T-helper 2 cell treated with Interferon-gamma antibody and Interleukin-4, amounts not matched to agents 100 ng/mL and 5 ng/mL, for 36 hours (primary cell): ENCODE measurements around the gene KYNU. TPM values are rescaled to one million over a fixed set of nuclear protein-coding genes. Genes with fewer than 3 reads are reported as not detected.
"Not testable (repeated sequence)": the region's sequence is repeated elsewhere in the genome, so short reads cannot be mapped to it uniquely, and the experiment has no call there.

ENCODE experiments used
- intact Hi-C: fragments of 100-400 bp; cut with micrococcal nuclease; formaldehyde crosslinking; loops from one replicate; pipeline ENCODE4 v1.15.1; 2023
- total RNA-seq: library from RNA; stranded (reverse); gene quantifications from 2 replicates; pipeline ENCODE4 v1.2.3, GENCODE V29; 2022

KYNU gene
- total RNA-seq, 1 donor from 2014 or later = not detected

DNA sequence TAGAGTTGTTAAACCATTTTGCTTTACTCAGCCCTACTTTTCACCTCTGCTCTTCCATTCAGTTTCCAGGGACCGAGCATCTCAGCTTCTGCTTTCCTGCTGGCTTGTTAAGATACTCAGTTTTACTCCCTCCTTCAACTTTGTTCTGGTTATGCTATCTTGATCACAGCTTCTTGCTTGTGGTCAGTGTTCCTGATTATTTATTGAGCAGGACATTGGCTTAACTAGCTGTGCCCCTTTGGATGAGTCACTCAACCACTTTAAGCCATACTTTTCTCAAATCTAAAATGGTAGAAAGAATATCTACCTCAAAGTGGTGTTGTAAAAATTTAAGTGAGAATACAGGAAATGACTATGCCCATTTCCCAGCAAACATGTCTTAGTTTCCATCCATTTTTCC is 124.0 kb downstream of the KYNU start:
- intact Hi-C loops = no loop called here

DNA sequence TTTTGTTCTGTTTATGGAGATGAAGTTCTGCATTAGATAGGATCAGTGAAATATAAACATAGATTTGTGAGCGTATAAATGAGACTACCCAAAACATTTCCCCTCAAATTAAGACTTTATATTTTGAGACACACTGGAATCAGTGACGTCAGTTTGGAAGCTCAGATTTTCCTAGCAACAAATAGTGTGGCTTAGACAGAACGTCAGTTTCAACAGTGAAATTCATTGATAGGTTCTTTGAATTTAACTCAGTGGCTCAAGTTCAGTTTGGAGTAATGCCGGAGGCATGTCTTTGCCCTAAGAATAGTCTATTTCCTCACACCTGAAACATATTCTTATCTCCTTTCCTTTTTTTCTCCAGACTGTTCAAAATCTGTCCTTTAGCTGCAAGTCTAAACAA is 138.2 kb downstream of the KYNU start:
- intact Hi-C loops = no loop called here

DNA sequence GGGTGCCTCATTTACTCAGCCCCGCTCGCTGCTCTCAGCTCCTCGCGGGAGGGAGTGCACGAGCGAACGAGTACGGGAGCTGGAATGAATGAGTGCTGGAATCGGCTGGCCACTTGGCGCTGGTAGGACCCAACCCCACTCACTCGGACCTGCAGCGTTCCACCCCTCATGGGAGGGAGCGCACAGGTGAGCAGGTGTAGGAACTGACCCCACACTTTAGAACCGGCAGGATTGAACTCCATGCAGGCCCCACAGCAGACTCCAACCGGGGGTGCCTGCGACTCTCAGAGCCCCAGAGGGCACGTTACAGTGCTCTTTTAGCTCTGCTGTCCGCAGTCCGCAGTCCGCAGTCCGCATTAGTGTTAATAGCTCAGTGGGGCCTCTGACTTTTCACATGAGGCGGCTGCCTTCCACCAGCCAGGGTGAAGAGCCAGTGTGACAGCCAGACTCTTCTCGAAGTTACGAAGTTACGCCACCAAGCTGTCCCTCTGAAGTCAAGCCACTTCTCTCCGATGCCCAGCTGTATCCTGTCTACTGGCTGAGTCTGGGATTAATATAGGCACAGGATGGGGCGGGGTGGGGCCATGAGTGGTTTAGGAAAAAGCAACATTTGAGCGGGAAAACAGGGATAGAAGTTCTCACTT is 149.1 kb downstream of the KYNU start:
- intact Hi-C loops = no loop called here

DNA sequence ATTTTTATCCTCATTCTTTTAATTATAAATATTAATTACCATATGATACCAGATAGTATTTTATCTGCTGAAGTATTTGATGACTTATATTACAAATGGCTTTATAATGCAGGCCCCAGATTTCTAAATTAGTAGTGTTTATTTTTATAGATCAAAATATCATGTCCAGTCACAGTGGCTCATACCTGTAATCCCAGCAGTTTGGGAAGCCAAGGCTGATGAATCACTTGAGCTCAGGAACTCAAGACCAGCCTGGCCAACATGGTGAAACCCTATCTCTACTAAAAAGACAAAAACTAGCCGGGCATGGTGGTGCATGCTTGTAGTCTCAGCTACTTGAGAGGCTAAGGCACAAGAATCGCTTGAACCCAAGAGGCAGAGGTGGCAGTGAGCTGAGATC is 151.7 kb downstream of the KYNU start:
- intact Hi-C loops = no loop called here

DNA sequence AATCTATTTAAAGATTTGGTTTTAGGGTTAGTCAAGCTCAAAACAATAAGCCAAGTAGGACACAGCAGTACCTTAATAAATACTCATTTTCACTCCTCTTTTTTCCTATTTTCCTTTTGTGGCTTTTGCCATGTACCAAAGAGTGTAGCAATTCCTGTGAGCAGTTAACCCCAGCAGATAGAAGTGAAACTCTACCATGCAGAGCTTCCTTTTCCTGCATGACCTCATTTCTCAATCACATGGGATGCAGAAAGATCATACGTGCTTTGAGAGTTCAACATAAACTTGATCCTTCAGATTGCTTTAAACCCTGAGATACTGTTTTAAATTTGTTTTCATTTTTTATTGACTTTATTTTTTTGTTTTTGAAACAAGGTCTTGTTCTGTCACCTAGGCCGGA is 152.7 kb downstream of the KYNU start:
- intact Hi-C loops = loop anchor here (5.0 to 10.0 kb wide), 2 partner anchors 395 to 1487 kb away; no protein-coding TSS in a partner anchor

DNA sequence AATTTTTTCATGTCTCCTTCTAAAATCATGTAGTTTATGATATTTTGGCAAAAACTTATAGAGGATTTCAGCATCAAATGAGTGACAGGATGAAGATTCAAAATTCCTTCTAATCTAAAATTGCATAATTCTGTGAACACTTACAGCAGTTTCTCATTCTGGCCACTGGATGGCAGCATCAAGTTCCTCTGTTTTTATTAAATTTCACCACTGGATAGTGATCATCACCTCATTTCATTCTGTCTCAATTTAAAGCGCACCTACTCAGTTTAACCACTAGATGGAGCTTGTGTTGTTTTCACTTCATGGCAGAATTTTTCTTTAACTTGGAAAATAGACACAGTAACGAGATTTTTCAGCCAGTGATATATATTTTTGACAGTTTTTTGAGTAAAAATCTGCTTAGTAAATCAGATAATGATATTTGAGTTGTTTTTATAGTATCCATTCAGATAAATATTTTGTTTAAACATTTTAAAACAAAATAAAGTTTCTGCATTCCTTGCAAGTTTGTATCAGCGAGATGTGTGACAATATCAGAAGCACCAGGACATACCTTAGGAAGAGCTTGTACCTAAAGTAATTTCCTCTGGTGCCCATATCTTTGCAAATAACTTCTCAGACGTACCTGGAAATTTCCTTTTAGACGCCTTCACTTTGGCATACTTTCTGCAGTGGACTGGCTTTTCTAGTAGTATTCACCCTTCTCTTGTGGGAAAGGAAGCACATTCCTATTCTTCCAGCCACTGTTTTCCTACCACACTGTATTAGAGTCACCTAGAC is 157.0 kb downstream of the KYNU start:
- intact Hi-C loops = loop anchor here (1.0 to 10.0 kb wide), 7 partner anchors 76 to 1483 kb away; no protein-coding TSS in a partner anchor

DNA sequence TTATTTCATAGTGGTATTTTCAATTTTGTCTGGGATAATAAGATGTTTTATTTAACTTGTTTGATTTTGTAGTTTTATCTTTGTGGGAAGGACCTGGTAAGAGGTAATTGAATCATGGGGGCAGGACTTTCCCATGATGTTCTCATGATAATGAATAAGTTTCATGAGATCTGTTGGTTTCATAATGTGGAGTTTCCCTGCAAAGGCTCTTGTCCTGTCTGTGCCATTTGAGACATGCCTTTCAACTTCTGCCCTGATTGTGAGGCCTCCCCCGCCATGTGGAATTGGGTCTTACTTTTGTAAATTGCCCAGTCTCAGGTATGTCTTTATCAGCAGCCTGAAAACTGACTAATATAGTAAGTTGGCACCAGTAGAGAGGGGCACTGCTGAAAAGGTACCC is 174.0 kb downstream of the KYNU start:
- intact Hi-C loops = no loop called here

DNA sequence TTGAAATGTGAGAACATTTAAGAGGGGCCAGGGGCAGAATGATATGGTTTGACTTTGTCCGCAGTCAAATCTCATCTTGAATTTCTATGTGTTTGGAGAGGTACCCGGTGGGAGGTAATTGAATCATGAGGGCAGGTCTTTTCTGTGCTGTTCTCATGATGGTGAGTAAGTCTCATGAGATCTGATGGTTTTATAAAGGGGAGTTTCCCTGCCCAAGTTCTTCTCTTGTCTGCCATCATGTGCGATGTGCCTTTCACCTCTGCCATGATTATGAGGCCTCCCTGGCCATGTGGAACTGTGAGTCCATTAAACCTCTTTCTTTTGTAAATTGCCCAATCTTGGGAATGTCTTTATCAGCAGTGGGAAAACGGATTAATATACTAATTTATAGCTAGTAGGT is 176.0 kb downstream of the KYNU start:
- intact Hi-C loops = not testable (repeated sequence)

DNA sequence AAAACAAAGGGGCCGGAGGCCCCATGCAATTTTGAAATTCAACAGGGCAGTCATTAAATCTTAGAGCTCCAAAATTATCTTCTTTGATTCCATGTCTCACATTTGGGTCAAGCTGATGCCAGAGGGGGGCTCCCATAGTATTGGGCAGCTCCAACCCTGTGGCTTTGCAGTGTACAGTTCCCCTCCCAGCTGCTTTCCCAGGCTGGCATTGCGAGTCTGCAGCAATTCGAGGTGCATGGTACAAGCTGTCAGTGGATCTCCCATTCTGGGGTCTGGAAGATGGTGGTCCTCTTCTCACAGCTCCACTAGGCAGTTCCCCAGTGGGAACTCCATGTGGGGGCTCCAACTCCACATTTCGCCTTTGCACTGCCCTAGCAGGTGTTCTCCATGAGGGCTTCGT is 179.1 kb downstream of the KYNU start:
- intact Hi-C loops = no loop called here

DNA sequence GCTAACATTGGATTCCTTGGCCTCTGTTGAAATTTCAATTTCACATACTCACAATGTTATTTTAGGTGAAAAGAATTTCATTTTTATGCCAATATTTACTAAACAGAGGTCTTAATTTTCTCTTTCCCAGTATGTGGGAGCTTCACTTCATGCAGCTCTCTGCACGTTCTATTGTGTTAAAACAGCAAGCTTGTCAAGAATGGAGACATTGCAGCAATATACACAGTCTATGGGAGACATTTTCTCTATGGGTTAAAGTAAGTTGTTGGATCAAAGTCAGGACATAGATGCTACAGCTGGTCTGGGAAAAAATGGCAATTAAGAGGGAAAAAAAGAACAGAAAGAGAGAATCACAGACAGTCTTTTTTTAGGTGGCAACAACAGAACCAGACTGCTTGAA is 181.4 kb downstream of the KYNU start:
- intact Hi-C loops = no loop called here

DNA sequence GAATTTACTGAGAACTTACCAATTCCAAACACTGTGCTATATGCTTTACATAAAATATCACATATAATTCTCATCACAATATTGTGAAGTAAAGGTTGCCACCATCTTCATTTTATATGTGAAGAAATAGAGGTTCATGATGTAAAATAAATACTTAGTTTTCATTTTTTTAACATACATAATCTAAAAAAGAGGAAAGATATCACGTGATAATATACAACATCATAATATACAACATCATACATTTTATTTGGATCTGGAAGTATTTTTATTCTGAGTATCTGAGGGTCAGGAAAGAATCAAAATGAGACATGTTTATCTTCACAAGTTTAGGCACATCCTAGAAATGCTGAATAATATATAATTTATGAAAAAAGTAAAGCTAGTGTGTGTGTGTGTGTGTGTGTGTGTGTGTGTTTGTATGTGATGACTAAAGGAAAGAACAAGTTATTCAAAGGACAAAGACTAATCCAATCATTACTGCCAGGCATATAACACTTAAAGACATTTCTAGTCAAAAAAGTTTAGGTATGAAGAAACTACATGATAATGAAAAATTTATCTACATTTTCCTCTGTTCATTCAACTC is 186.2 kb downstream of the KYNU start:
- intact Hi-C loops = no loop called here

DNA sequence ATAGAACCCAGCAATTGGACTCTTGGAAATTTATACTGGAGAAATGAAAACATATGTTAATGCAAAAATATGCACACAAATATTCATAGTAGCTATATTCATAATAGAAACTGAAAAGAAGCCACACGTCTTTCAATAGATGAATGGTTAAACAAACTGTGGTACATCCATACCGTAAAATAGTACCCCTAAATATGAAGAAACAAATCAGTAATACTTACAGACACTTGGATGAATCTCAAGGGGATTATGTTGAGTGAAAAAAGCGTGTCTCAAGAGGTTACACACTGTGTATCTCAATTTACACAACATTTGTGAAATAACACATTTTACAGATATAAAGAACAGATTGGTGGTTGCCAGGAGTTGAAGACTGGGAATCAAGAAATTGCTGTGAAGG is 190.6 kb downstream of the KYNU start:
- intact Hi-C loops = no loop called here

DNA sequence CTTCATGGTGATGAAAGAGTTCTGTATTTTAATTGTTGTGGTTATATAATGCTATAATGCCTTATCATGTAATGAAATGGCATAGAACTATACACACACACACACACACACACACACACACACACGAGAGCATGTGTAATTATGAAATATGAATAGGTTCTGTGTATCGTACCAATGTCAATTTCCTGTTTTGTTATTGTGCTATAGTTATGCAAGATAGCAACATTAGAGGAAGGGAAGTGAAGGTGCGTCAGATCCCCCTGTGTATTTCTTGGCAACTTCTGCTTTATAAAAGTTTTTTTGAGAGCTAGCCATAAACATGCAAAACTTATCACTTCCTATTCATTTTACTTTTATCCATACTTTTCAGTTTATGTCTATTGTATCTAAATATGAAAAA is 191.0 kb downstream of the KYNU start:
- intact Hi-C loops = no loop called here

DNA sequence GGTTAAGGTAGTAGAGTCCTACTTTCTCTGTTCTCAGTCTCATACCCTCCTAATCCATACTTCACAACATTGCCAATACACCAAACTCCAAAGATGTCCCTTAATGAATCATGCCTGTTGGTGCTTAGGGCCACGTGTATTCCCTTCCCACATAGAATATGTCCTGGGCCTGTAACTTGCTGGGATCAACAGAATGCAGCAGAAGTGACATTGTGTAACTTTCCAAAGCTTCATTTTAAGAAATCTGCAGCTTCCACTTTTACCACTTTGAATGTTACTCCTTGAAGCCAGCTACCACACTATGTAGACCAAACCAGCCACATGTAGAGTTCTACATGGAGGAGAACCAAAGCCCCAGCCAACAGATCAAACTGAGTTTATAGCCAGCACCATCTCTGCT is 193.2 kb downstream of the KYNU start:
- intact Hi-C loops = no loop called here

DNA sequence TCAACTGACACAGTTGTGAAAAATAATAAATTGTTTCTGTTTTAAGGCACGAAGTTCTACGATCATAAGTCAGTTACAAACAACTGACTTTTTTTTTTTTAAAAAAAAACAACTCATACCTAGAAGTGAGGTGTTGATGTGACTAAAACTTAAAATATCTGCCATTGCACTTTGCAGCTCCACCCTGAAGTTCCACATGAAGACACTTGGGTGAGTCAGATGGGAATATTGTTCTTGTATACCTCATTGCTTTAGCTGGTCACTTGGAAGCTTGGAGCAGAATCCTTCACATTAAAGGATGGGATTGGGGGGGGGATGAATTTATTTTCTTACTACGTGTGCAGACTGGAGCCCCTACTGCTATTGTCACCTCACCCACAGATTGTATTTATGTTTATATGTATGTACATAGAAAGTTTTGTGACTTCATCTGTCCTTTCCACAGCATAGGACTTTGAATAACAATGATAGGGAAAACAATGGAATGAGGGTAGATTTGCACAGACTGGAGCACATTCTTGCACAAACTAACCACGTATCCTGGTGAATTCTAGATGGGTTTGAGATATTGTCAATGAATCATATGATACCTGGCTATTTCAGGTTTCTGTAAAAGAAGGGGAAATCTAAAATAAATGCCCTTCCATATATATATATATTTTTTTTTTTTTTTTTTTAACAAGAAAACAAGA is 193.9 kb downstream of the KYNU start:
- intact Hi-C loops = no loop called here

DNA sequence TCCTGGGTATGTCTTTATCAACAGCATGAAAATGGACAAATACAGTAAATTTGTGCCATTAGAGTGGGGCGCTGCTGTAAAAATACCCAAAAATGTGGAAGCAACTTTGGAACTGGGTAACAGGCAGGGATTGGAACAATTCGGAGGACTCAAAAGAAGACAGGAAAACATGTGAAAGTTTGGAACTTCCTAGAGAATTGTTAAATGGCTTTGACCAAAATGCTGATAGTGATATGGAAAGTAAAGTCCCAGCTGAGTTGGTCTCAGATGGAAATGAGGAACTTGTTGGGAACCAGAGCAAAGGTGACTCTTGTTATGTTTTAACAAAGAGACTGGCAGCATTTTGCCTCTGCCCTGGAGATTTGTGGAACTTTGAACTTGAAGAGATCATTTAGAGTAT is 197.4 kb downstream of the KYNU start:
- intact Hi-C loops = not testable (repeated sequence)

DNA sequence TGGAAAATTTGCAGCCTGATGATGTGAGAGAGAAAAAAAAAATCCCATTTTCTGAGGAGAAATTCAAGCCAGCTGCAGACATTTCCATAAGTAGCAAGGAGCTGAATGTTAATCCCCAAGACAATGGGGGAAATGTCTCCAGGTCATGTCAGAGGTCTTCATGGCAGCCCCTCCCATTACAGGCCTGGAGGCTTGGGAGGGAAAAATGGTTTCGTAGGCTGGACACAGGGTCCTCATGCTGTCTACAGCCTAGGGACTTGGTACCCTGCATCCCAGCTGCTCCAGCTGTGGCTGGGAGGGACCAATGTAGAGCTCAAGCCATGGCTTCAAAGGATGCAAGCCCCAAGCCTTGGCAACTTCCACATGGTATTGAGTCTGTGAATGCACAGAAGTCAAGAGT is 198.2 kb downstream of the KYNU start:
- intact Hi-C loops = no loop called here

DNA sequence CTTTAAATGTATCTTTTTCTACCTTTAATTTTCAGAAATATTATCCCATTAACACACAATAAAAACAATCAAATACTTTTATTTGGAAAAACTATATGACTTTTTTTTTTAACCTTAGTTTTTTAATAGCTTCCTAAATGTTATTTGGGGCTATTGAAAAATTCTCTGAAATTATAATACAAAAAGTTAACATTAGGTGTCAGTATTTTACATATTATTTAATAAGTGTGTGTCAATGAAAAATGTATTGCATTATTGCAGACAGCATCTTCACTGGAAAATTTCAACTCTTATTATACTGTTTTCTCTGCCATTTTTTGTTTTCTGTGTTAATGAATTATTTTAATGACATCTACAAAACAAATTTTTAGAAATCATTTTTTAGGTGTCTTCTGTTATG is 200.6 kb downstream of the KYNU start:
- intact Hi-C loops = no loop called here

DNA sequence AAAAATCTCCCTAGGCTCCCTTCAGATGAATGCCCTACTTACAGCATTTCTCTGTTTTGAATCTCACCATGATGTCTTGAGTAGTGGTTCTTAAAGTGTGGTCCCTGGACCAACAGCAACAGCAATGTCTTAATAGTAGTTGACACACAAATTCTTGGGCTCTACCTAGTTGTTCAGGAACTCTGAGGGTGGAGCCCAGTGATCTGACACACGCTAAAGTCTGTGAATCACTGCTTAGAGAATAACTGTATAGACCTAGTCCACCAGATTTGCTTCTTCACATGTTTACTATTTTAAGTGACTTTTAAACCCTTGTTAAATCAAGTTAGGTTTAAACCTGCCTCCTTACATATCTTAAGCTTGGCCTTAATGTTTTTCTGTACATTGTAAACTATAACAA is 204.2 kb downstream of the KYNU start:
- intact Hi-C loops = no loop called here

DNA sequence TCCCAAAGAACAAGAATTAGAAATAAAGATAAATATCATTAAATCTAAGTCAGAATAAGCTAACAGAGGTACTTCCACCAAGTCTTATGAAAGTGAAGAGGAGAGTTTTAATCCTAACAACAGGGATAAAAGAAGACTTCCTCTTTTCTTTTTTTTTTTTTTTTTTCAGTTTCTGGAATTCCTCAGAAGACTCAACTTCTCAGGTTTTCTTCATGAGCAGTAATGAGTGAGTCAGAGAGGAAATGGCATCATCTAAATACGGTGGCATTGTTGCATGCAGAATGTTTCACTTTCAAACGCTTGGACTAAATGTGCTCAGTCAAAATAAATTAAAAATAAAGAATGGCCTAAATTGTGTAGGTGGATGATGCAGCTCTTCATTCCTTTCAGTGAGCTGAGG is 206.2 kb downstream of the KYNU start:
- intact Hi-C loops = no loop called here

DNA sequence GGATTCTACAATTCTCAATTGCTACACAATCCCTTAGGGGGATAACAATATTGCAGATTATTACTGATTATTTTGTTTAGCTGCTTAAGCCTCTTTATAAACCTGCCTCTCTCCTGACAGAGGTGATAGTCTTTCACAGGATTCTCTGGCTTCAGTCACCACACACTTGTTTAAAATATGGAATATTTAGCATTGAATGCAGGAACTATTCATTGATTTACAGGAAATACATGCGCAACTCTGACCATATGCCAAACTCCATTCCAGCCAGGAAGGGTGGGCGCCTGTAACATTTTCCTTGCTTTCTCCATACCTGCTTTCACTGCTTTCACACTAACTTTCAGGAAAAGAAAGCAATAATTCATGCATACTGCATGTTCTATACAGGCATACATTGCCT is 207.0 kb downstream of the KYNU start:
- intact Hi-C loops = no loop called here

DNA sequence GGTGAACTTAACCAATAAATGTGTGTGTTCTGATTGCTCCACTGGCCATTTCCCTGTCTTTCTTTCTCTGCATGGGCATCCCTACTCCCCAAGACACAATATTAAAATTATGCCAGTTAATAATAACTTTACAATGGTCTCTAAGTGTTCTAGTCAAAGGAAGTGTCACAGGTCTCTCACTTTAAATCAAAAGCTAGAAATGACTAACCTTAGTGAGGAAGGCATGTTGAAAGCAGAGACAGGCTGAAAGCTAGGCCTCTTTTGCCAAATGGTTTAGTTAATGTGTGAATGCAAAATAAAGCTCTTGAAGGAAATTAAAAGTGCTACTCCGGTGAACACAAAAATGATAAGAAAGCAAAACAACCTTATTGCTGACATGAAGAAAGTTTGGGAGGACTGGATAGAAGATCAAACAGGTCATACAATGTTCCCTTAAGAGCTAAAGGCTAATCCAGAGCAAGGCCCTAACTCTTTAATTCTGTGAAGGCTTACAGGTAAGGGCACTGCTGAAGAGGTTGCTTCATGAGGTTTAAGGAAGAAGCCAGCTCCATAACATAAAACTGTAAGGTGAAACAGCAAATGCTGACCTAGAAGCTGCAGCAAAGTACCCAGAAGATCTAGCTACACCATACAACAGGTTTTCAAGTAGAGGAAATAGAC is 207.8 kb downstream of the KYNU start:
- intact Hi-C loops = no loop called here
